ENCODE results near the gene DAND5. TPM values are rescaled to one million over a fixed set of nuclear protein-coding genes. Genes with fewer than 3 reads are reported as not detected.

DAND5 gene
- total and polyA plus RNA-seq, 3 experiments from 2014 or later, result not detected

DNA sequence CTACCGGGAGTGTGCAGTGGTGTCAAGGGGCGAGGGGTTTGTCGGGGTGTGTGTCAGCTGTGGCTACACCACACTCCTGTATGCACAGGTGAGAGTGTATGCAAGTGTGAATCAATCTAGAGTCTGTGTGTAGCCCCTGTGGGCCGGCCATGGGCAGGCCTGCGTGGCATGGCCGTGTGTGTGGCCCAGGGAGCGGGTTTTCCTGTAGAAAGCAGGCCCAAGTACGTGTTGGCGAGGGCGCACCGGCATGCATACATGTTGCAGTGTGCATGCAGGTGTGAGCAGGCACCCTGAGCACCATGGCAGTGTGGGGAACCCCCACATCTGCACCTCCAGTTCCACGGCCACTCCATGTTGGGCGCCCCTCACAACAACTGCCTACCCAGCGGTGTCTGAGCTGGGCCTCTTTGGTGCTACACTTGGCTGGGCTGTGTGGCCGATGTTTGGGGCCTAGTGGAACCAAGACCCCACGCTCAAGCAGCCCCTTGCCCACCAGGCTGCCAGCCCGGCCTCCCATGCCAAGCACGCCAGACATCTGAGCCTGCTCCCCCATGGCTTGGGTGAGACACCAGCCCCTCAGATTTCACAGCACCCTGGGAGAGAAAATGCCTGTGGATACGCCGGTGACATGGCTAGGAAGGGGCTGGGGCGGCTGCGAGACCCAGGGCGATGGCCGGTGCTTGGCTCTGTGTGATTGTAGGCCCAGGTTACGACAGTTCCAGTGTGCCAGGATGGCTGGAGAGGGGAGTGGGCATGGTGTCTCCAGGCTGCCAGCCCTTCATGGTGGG is 28.0 kb downstream of the DAND5 start:
- CTCF ChIA-PET, result no interaction called here
- Histone ChIP-seq H3K4me3 (ENCODE audit: low read length) (no peak overlapping the region), H3K27ac (ENCODE audit: low read depth, low read length) (no peak overlapping the region), H3K36me3 (ENCODE audit: insufficient read depth, low read length) (no peaks in the 10 kb centered on the region), H3K27me3 (ENCODE audit: insufficient read depth, low read length, poor library complexity, severe bottlenecking) (no peaks in the 10 kb centered on the region), H3K9me3 (ENCODE audit: low read length) (no peaks in the 10 kb centered on the region), H3K4me1 (ENCODE audit: insufficient read depth, low read length) (peaks cover 7% of the 10 kb centered on the region)
- Mint-ChIP-seq H3K4me1 (peaks cover 5 to 15% (median 10%) of the 10 kb centered on the region in 3 donors), H3K36me3 (peaks cover 0 to 3% (median 0%) of the 10 kb centered on the region in 3 donors), H3K27ac (peak overlapping the region in 4 of 8 donors; percentile 14 to 51 (median 40)), H3K9me3 (no peaks in the 10 kb centered on the region), H3K27me3 (peaks cover 21% of the 10 kb centered on the region in 2 donors), H3K4me3 (peak overlapping the region; percentile 67 to 86 (median 77))
- POLR2A ChIA-PET, result no interaction called here
- no peak for DNase-seq

DNA sequence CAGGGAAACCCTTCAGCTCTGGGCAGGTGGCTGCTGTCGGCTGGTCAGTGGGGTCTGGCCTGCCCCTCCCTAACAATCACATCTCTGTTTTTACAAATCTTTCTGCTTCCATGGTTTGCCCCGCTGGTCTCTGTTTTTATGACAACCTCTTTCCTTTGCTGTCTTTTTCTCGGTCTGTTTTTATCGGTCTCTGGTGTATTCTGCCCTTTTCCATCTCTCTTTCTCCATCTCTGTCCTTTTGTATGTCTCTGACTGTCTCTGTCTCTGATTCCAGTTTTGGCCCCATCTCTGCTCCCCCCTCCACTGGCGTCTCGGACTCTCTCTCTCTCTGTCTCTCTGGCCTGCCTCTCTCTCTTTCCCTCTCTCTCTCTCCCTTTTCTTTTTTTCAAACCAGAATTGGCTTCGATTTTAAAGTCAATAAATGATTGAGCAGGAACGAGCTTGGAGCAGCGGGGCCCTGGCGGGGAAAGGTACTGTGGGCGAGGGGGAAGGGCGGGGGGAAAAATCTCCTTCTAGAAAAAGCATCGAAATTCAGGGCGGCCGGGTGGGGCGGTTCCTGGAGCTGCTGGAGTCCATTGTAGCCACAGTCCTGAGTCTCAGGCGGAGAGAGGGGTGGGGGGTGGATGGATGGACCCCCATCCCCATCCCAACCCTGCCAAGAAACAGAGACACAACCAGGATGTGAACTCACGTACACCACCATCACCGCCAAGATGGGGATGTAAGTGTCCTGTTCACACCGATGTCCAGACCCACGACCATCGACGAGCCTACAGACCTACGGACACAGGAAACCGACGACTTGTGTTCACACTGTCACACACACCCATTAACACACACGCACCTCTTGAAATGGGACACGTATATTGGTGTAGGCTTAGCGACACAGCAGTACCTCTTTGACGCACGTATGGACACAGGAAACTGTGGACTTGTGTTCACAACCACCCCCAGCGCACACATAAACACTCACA is 28.9 kb downstream of the DAND5 start:
- H3K4me1 Mint-ChIP-seq, result peaks cover 5 to 15% (median 10%) of the 10 kb centered on the region in 3 donors
- peaks cover 0 to 3% (median 0%) of the 10 kb centered on the region in 3 donors for H3K36me3 Mint-ChIP-seq
- no peak overlapping the region for H3K27ac ChIP-seq (ENCODE audit: low read depth, low read length)
- peak overlapping the region; percentile 7 to 86 (median 52) for H3K4me3 Mint-ChIP-seq
- CTCF ChIA-PET, result no interaction called here
- H3K36me3 ChIP-seq (ENCODE audit: insufficient read depth, low read length), result no peaks in the 10 kb centered on the region
- H3K27me3 Mint-ChIP-seq, result peaks cover 20 to 25% of the 10 kb centered on the region in 2 donors
- no peaks in the 10 kb centered on the region for H3K27me3 ChIP-seq (ENCODE audit: insufficient read depth, low read length, poor library complexity, severe bottlenecking)
- no peak for DNase-seq
- H3K4me1 ChIP-seq (ENCODE audit: insufficient read depth, low read length), result peaks cover 7% of the 10 kb centered on the region
- H3K9me3 ChIP-seq (ENCODE audit: low read length), result no peaks in the 10 kb centered on the region
- peak overlapping the region in 1 of 8 donors; percentile 46 for H3K27ac Mint-ChIP-seq
- H3K9me3 Mint-ChIP-seq, result no peaks in the 10 kb centered on the region
- no peak overlapping the region for H3K4me3 ChIP-seq (ENCODE audit: low read length)
- POLR2A ChIA-PET, result no interaction called here

GRCh38 chr19:13001166-13001501 is 31.8 kb downstream of the DAND5 start:
- DNase-seq, result no peak
- POLR2A ChIA-PET, result no interaction called here
- Histone ChIP-seq H3K36me3 (ENCODE audit: insufficient read depth, low read length) (no peaks in the 10 kb centered on the region), H3K4me3 (ENCODE audit: low read length) (no peak overlapping the region), H3K9me3 (ENCODE audit: low read length) (no peaks in the 10 kb centered on the region), H3K4me1 (ENCODE audit: insufficient read depth, low read length) (no peaks in the 10 kb centered on the region), H3K27ac (ENCODE audit: low read depth, low read length) (no peak overlapping the region), H3K27me3 (ENCODE audit: insufficient read depth, low read length, poor library complexity, severe bottlenecking) (no peaks in the 10 kb centered on the region)
- peak overlapping the region in 1 of 7 donors; percentile 61 for H3K4me3 Mint-ChIP-seq
- peak overlapping the region in 1 of 8 donors; percentile 72 for H3K27ac Mint-ChIP-seq
- peaks cover 8 to 17% of the 10 kb centered on the region in 2 donors for H3K27me3 Mint-ChIP-seq
- H3K36me3 Mint-ChIP-seq, result no peaks in the 10 kb centered on the region
- peaks cover 0 to 6% (median 3%) of the 10 kb centered on the region in 3 donors for H3K4me1 Mint-ChIP-seq
- CTCF ChIA-PET, result no interaction called here
- H3K9me3 Mint-ChIP-seq, result no peaks in the 10 kb centered on the region

GRCh38 chr19:13001502-13002165 is 32.3 kb downstream of the DAND5 start:
- H3K27ac ChIP-seq (ENCODE audit: low read depth, low read length), result no peak overlapping the region
- H3K27me3 Mint-ChIP-seq, result peaks cover 8 to 17% of the 10 kb centered on the region in 2 donors
- POLR2A ChIA-PET, result no interaction called here
- H3K27ac Mint-ChIP-seq, result peak overlapping the region in 1 of 8 donors; percentile 72
- H3K4me1 Mint-ChIP-seq, result peaks cover 0 to 6% (median 3%) of the 10 kb centered on the region in 3 donors
- no peak for DNase-seq
- H3K36me3 ChIP-seq (ENCODE audit: insufficient read depth, low read length), result no peaks in the 10 kb centered on the region
- H3K9me3 Mint-ChIP-seq, result no peaks in the 10 kb centered on the region
- H3K4me1 ChIP-seq (ENCODE audit: insufficient read depth, low read length), result no peaks in the 10 kb centered on the region
- H3K4me3 Mint-ChIP-seq, result peak overlapping the region in 1 of 7 donors; percentile 61
- no peaks in the 10 kb centered on the region for H3K36me3 Mint-ChIP-seq
- no peaks in the 10 kb centered on the region for H3K27me3 ChIP-seq (ENCODE audit: insufficient read depth, low read length, poor library complexity, severe bottlenecking)
- no peak overlapping the region for H3K4me3 ChIP-seq (ENCODE audit: low read length)
- CTCF ChIA-PET, result no interaction called here
- H3K9me3 ChIP-seq (ENCODE audit: low read length), result no peaks in the 10 kb centered on the region

DNA sequence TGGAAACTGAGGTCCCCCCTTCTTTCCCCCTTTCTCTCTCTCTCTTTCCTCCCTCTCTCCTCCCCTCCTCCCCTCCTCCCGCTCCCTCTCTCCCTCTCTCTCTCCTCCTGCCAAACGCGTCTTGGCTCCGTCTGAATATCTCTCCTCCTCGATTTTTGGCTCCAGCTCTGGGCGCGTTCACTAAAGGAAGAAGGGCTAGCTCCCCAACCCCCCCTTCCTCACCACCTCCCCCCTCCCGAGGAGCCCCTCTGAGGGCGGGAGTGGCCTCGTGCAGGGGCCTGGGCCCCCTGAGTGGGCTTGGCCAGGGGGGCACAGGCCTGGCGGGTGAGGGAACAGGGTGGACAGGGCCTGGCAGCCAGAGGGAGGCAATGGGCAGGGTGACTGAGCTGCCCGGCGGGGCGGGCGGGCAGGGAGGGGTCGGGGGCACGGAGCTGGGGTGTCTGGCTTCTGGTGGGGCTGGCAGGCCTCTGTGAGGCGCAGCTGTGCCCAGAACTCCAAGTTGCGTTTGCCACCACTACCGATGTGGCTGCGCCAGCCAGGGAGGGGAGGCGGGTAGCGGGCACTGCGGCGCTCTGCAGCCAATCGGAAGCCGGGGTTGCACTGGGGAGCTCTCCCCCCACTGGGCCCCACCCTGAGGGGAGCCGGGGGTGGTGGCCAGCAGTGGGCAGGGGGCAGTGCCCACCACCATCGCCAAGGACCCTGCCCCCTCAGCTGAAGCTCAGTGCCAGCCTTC is 33.0 kb downstream of the DAND5 start:
- no peak for DNase-seq
- Histone ChIP-seq H3K36me3 (ENCODE audit: insufficient read depth, low read length) (no peaks in the 10 kb centered on the region), H3K4me1 (ENCODE audit: insufficient read depth, low read length) (no peaks in the 10 kb centered on the region), H3K4me3 (ENCODE audit: low read length) (no peak overlapping the region), H3K9me3 (ENCODE audit: low read length) (no peaks in the 10 kb centered on the region), H3K27me3 (ENCODE audit: insufficient read depth, low read length, poor library complexity, severe bottlenecking) (no peaks in the 10 kb centered on the region), H3K27ac (ENCODE audit: low read depth, low read length) (no peak overlapping the region)
- ChIA-PET POLR2A (no interaction called here), CTCF (interaction anchor here (1.3 kb wide), 1 partner anchor 91 kb away, joined by 5 read pairs; no protein-coding TSS in a partner anchor)
- Mint-ChIP-seq H3K9me3 (no peaks in the 10 kb centered on the region), H3K27ac (no peak overlapping the region), H3K4me3 (no peak overlapping the region), H3K4me1 (peaks cover 0 to 3% (median 0%) of the 10 kb centered on the region in 3 donors), H3K36me3 (no peaks in the 10 kb centered on the region), H3K27me3 (peaks cover 8 to 17% of the 10 kb centered on the region in 2 donors)

DNA sequence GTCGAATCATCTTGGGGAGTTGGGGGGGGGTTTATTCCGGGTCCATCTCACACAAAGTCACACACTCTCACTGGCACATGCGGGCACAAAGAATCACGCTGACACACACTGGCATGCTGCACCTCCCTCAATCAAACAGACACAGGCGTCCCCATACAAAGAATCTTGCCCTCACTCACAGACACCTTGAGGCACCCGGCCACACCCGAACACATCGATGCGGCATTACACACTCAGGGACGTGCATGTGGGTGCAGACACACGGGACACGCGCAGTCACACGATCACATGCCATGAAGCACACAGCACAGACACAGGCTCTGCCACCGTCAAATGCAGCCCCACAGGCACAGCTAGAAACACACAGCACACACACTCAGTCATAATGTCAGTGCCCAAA is 33.7 kb downstream of the DAND5 start:
- Histone ChIP-seq H3K36me3 (ENCODE audit: insufficient read depth, low read length) (no peaks in the 10 kb centered on the region), H3K27me3 (ENCODE audit: insufficient read depth, low read length, poor library complexity, severe bottlenecking) (no peaks in the 10 kb centered on the region), H3K27ac (ENCODE audit: low read depth, low read length) (no peak overlapping the region), H3K4me1 (ENCODE audit: insufficient read depth, low read length) (no peaks in the 10 kb centered on the region), H3K9me3 (ENCODE audit: low read length) (no peaks in the 10 kb centered on the region), H3K4me3 (ENCODE audit: low read length) (no peak overlapping the region)
- Mint-ChIP-seq H3K36me3 (no peaks in the 10 kb centered on the region), H3K4me3 (peak overlapping the region in 1 of 7 donors; percentile 59), H3K27me3 (peaks cover 8 to 19% of the 10 kb centered on the region in 2 donors), H3K9me3 (no peaks in the 10 kb centered on the region), H3K4me1 (peaks cover 0 to under 1% (median 0%) of the 10 kb centered on the region in 3 donors), H3K27ac (peak overlapping the region in 3 of 8 donors; percentile 24 to 74 (median 51))
- DNase-seq, result no peak
- ChIA-PET POLR2A (no interaction called here), CTCF (interaction anchor here (1.3 kb wide), 1 partner anchor 91 kb away, joined by 5 read pairs; no protein-coding TSS in a partner anchor)

DNA sequence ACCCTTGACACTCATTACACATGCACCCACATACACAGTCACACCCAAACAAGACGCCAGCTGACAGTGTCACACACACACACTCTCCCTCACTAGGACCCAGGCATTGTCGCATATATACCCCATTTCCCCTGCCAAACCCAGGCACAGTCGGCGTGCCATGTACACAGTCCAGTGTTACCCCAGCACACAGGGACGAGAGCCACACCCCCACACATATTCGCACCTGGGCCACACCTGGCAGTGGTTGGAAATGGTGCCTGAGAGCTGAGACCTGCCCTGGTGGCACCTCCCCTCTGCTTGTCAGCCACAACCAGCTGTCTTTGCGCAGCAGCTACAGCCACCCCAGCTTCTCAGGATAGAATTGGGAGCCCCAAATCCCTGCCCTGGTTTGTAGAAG is 34.9 kb downstream of the DAND5 start:
- Mint-ChIP-seq H3K4me3 (no peak overlapping the region), H3K27ac (peak overlapping the region in 1 of 8 donors; percentile 52), H3K27me3 (peaks cover 16 to 26% of the 10 kb centered on the region in 2 donors), H3K36me3 (no peaks in the 10 kb centered on the region), H3K9me3 (no peaks in the 10 kb centered on the region), H3K4me1 (no peaks in the 10 kb centered on the region)
- Histone ChIP-seq H3K9me3 (ENCODE audit: low read length) (no peaks in the 10 kb centered on the region), H3K27me3 (ENCODE audit: insufficient read depth, low read length, poor library complexity, severe bottlenecking) (no peaks in the 10 kb centered on the region), H3K4me1 (ENCODE audit: insufficient read depth, low read length) (no peaks in the 10 kb centered on the region), H3K27ac (ENCODE audit: low read depth, low read length) (no peak overlapping the region), H3K4me3 (ENCODE audit: low read length) (no peak overlapping the region), H3K36me3 (ENCODE audit: insufficient read depth, low read length) (no peaks in the 10 kb centered on the region)
- ChIA-PET POLR2A (no interaction called here), CTCF (interaction anchor here (2.9 kb wide), 1 partner anchor 57 kb away, joined by 10 read pairs; no protein-coding TSS in a partner anchor)
- DNase-seq, result no peak

All from CD8-positive, alpha-beta memory T cell (primary cell).